Measurements from ENCODE around the gene SMPD4. TPM values are rescaled to one million over a fixed set of nuclear protein-coding genes. Genes with fewer than 3 reads are reported as not detected.
"Not testable (repeated sequence)": the region's sequence is repeated elsewhere in the genome, so short reads cannot be mapped to it uniquely, and the experiment has no call there.

SMPD4 gene
- total and polyA plus RNA-seq, 2 donors = 14.0 to 42.6 TPM

- not testable (repeated sequence) for H3K27ac ChIP-seq (ENCODE audit: low read depth in 1 of 2, low read length in 1 of 2); H3K9me3 ChIP-seq (ENCODE audit: control insufficient read depth in 2 of 2, insufficient read depth in 1 of 2, low read length in 1 of 2); H3K27me3 ChIP-seq (ENCODE audit: control insufficient read depth in 2 of 2, insufficient read depth in 1 of 2, low read length in 1 of 2); H3K4me1 ChIP-seq (ENCODE audit: control insufficient read depth in 2 of 2, insufficient read depth in 2 of 2, low read length in 2 of 2); DNase-seq (ENCODE audit: low read depth in 6 of 9, low spot score in 9 of 9); H3K36me3 ChIP-seq (ENCODE audit: control insufficient read depth in 2 of 2, insufficient read depth in 2 of 2, low read length in 1 of 2); H3K4me3 ChIP-seq (ENCODE audit: low read length in 2 of 2)
- 78% methylated on average over 1 of the region's 1 CpG for WGBS
Measured at GRCh38 chr2:130220505-130220904, 39.1 kb upstream of the SMPD4 start.

DNA sequence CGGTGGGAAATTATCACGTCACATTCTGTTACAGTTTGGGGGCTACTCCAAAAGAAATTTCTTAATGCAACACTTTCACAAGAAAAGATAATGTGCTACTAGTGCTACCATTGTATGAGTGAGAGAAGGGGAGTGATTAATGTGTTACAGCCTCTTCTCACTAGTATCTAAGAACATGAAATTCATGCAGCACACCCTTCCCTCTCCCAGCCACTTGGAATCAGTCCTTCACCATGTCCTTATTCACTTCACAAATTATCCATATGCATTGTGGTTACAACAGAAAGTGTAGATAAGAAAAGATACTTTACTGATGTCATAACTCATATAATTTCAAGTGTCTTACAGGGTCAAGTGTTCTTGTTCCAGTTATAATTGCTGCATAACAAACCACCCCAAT lies 37.7 kb upstream of the SMPD4 start:
- not testable (repeated sequence) for H3K27ac ChIP-seq (ENCODE audit: low read depth in 1 of 2, low read length in 1 of 2); DNase-seq (ENCODE audit: low read depth in 6 of 9, low spot score in 9 of 9); H3K4me3 ChIP-seq (ENCODE audit: low read length in 2 of 2); H3K36me3 ChIP-seq (ENCODE audit: control insufficient read depth in 2 of 2, insufficient read depth in 2 of 2, low read length in 1 of 2); H3K27me3 ChIP-seq (ENCODE audit: control insufficient read depth in 2 of 2, insufficient read depth in 1 of 2, low read length in 1 of 2); H3K9me3 ChIP-seq (ENCODE audit: control insufficient read depth in 2 of 2, insufficient read depth in 1 of 2, low read length in 1 of 2); H3K4me1 ChIP-seq (ENCODE audit: control insufficient read depth in 2 of 2, insufficient read depth in 2 of 2, low read length in 2 of 2)
- 98% methylated on average over 2 of the region's 2 CpGs for WGBS

- H3K36me3 ChIP-seq (ENCODE audit: control insufficient read depth in 2 of 2, insufficient read depth in 2 of 2, low read length in 1 of 2); H3K4me1 ChIP-seq (ENCODE audit: control insufficient read depth in 2 of 2, insufficient read depth in 2 of 2, low read length in 2 of 2); H3K27ac ChIP-seq (ENCODE audit: low read depth in 1 of 2, low read length in 1 of 2); H3K27me3 ChIP-seq (ENCODE audit: control insufficient read depth in 2 of 2, insufficient read depth in 1 of 2, low read length in 1 of 2); H3K4me3 ChIP-seq (ENCODE audit: low read length in 2 of 2); H3K9me3 ChIP-seq (ENCODE audit: control insufficient read depth in 2 of 2, insufficient read depth in 1 of 2, low read length in 1 of 2); DNase-seq (ENCODE audit: low read depth in 6 of 9, low spot score in 9 of 9): not testable (repeated sequence)
- 91% methylated on average over 13 of the region's 13 CpGs for WGBS
Measured at GRCh38 chr2:130207051-130207450, 25.6 kb upstream of the SMPD4 start.

GRCh38 chr2:130203150-130203549 lies 21.7 kb upstream of the SMPD4 start:
- not testable (repeated sequence) for H3K9me3 ChIP-seq (ENCODE audit: control insufficient read depth in 2 of 2, insufficient read depth in 1 of 2, low read length in 1 of 2); H3K4me3 ChIP-seq (ENCODE audit: low read length in 2 of 2); H3K27ac ChIP-seq (ENCODE audit: low read depth in 1 of 2, low read length in 1 of 2); H3K27me3 ChIP-seq (ENCODE audit: control insufficient read depth in 2 of 2, insufficient read depth in 1 of 2, low read length in 1 of 2); H3K36me3 ChIP-seq (ENCODE audit: control insufficient read depth in 2 of 2, insufficient read depth in 2 of 2, low read length in 1 of 2); DNase-seq (ENCODE audit: low read depth in 6 of 9, low spot score in 9 of 9); H3K4me1 ChIP-seq (ENCODE audit: control insufficient read depth in 2 of 2, insufficient read depth in 2 of 2, low read length in 2 of 2)
- WGBS = 87% methylated on average over 3 of the region's 3 CpGs

GRCh38 chr2:130202518-130202917 lies 21.1 kb upstream of the SMPD4 start:
- H3K36me3 ChIP-seq (ENCODE audit: control insufficient read depth in 2 of 2, insufficient read depth in 2 of 2, low read length in 1 of 2); H3K27me3 ChIP-seq (ENCODE audit: control insufficient read depth in 2 of 2, insufficient read depth in 1 of 2, low read length in 1 of 2); H3K27ac ChIP-seq (ENCODE audit: low read depth in 1 of 2, low read length in 1 of 2); H3K4me3 ChIP-seq (ENCODE audit: low read length in 2 of 2); H3K4me1 ChIP-seq (ENCODE audit: control insufficient read depth in 2 of 2, insufficient read depth in 2 of 2, low read length in 2 of 2); DNase-seq (ENCODE audit: low read depth in 6 of 9, low spot score in 9 of 9); H3K9me3 ChIP-seq (ENCODE audit: control insufficient read depth in 2 of 2, insufficient read depth in 1 of 2, low read length in 1 of 2): not testable (repeated sequence)
- 79% methylated on average over 6 of the region's 7 CpGs for WGBS

DNA sequence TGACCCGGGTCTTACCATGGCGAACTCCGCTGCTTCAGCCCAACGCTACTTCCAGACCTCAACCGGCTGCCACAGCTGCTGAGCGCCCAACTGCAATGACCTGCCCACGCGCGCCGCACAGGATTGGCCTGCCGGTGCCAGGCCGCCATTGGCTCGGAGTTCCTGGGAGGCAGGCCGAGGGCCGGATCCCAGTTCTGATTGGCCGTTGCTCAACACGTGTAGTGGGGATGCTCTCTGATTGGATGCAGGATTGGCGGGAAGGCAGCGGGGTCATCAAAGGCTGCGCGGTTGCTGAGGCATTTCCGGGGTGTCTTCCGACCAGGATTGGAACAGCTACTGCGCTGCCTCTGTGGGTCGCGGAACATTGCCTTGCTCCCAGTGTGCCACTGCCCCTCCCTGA lies 16.9 kb upstream of the SMPD4 start, which contains the start of gene TUBA3E:
TUBA3E (minus strand) TSS at position 97 of the 400 bp plus-strand sequence; CDS start at position 18, 79 bp downstream.
- H3K27me3 ChIP-seq (ENCODE audit: control insufficient read depth in 2 of 2, insufficient read depth in 1 of 2, low read length in 1 of 2) = peaks cover 0 to 3% of the 10 kb centered on the region in 2 donors
- DNase-seq (ENCODE audit: low read depth in 6 of 9, low spot score in 9 of 9) = no peak
- H3K9me3 ChIP-seq (ENCODE audit: control insufficient read depth in 2 of 2, insufficient read depth in 1 of 2, low read length in 1 of 2) = no peaks in the 10 kb centered on the region
- H3K4me3 ChIP-seq (ENCODE audit: low read length in 2 of 2) = no peak within 1 kb of the TSS
- H3K4me1 ChIP-seq (ENCODE audit: control insufficient read depth in 2 of 2, insufficient read depth in 2 of 2, low read length in 2 of 2) = no peaks in the 10 kb centered on the region
- 97% methylated on average over 26 of the region's 26 CpGs for WGBS
- H3K27ac ChIP-seq (ENCODE audit: low read depth in 1 of 2, low read length in 1 of 2) = no peak within 1 kb of the TSS
- no peaks in the 10 kb centered on the region for H3K36me3 ChIP-seq (ENCODE audit: control insufficient read depth in 2 of 2, insufficient read depth in 2 of 2, low read length in 1 of 2)

DNA sequence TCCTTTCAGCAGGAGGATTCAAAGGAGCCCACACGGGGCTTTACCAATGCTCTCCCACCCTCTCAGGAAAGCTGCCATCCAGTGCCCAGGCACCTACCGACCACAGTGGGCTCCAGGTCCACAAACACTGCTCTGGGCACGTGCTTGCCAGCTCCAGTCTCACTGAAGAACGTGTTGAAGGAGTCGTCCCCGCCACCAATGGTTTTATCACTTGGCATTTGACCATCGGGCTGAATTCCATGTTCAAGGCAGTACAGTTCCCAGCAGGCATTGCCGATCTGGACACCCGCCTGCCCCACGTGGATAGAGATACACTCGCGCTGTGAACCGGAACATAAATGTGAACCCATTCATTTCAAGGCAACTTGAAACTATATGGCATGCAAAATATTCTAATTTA lies 14.7 kb upstream of the SMPD4 start:
- not testable (repeated sequence) for H3K27ac ChIP-seq (ENCODE audit: low read depth in 1 of 2, low read length in 1 of 2); H3K4me3 ChIP-seq (ENCODE audit: low read length in 2 of 2); H3K4me1 ChIP-seq (ENCODE audit: control insufficient read depth in 2 of 2, insufficient read depth in 2 of 2, low read length in 2 of 2); H3K9me3 ChIP-seq (ENCODE audit: control insufficient read depth in 2 of 2, insufficient read depth in 1 of 2, low read length in 1 of 2); DNase-seq (ENCODE audit: low read depth in 6 of 9, low spot score in 9 of 9); H3K36me3 ChIP-seq (ENCODE audit: control insufficient read depth in 2 of 2, insufficient read depth in 2 of 2, low read length in 1 of 2); H3K27me3 ChIP-seq (ENCODE audit: control insufficient read depth in 2 of 2, insufficient read depth in 1 of 2, low read length in 1 of 2)
- WGBS = 90% methylated on average over 11 of the region's 13 CpGs

DNA sequence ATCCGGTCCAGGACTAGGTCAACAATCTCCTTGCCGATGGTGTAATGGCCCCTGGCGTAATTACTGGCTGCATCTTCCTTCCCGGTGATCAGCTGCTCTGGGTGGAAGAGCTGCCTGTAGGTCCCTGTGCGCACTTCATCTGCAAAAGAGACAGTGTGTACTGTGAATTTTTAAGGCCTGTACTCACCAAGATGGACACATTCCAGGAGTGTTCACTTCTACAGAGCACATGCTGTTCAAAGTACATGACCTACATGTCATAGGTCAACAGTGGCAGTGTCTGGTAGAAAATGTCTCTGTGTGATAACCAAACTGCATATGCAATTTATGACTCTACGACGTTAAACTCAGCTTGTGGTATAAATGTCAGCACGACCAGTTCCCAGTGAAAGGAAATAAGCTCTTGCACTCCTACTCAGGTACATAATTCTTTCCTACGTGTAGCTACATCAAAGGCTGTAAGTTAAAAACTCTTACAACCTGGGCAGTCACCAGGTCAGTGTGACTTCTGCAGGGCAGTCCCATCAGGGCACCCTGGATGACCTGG lies 13.8 kb upstream of the SMPD4 start:
- not testable (repeated sequence) for H3K4me3 ChIP-seq (ENCODE audit: low read length in 2 of 2); H3K4me1 ChIP-seq (ENCODE audit: control insufficient read depth in 2 of 2, insufficient read depth in 2 of 2, low read length in 2 of 2); DNase-seq (ENCODE audit: low read depth in 6 of 9, low spot score in 9 of 9); H3K27me3 ChIP-seq (ENCODE audit: control insufficient read depth in 2 of 2, insufficient read depth in 1 of 2, low read length in 1 of 2); H3K36me3 ChIP-seq (ENCODE audit: control insufficient read depth in 2 of 2, insufficient read depth in 2 of 2, low read length in 1 of 2); H3K9me3 ChIP-seq (ENCODE audit: control insufficient read depth in 2 of 2, insufficient read depth in 1 of 2, low read length in 1 of 2); H3K27ac ChIP-seq (ENCODE audit: low read depth in 1 of 2, low read length in 1 of 2)
- WGBS = 92% methylated on average over 9 of the region's 9 CpGs

DNA sequence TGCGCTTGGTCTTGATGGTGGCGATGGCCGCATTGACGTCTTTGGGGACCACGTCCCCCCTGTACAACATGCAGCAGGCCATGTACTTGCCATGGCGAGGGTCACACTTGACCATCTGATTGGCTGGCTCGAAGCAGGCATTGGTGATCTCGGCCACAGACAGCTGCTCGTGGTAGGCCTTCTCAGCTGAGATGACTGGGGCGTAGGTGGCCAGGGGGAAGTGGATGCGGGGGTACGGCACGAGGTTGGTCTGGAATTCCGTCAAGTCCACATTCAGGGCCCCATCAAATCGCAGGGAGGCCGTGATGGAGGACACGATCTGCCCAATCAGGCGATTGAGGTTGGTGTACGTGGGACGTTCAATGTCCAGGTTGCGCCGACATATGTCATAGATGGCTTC lies 12.4 kb upstream of the SMPD4 start:
- not testable (repeated sequence) for H3K4me3 ChIP-seq (ENCODE audit: low read length in 2 of 2); H3K27ac ChIP-seq (ENCODE audit: low read depth in 1 of 2, low read length in 1 of 2); H3K9me3 ChIP-seq (ENCODE audit: control insufficient read depth in 2 of 2, insufficient read depth in 1 of 2, low read length in 1 of 2); DNase-seq (ENCODE audit: low read depth in 6 of 9, low spot score in 9 of 9); H3K27me3 ChIP-seq (ENCODE audit: control insufficient read depth in 2 of 2, insufficient read depth in 1 of 2, low read length in 1 of 2); H3K4me1 ChIP-seq (ENCODE audit: control insufficient read depth in 2 of 2, insufficient read depth in 2 of 2, low read length in 2 of 2)
- H3K36me3 ChIP-seq (ENCODE audit: control insufficient read depth in 2 of 2, insufficient read depth in 2 of 2, low read length in 1 of 2) = peaks cover 4 to 13% of the 10 kb centered on the region in 2 donors
- 89% methylated on average over 22 of the region's 22 CpGs for WGBS

DNA sequence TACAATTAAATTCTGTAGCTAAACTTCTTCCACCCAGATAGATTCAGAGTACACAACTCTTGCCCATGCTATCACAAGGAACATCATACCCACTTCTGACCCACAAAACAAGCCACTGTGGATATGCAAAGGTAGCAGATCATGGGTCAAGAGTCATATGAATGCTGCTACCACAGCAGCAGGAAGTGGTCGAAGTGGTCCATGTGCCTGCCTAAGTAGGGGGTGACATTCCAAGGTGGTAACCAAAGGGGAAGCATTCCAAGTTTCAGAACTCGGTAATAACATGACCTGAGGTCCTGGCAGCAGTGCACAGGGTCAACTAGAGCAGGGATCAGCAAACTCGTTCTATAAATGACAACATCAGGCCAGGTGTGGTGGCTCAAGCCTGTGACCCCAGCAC lies 11.0 kb upstream of the SMPD4 start:
- not testable (repeated sequence) for DNase-seq (ENCODE audit: low read depth in 6 of 9, low spot score in 9 of 9); H3K4me1 ChIP-seq (ENCODE audit: control insufficient read depth in 2 of 2, insufficient read depth in 2 of 2, low read length in 2 of 2)
- 92% methylated on average over 3 of the region's 3 CpGs for WGBS

More for the DNA sequence above, 11.0 kb upstream of the SMPD4 start:
- not testable (repeated sequence) for H3K27me3 ChIP-seq (ENCODE audit: control insufficient read depth in 2 of 2, insufficient read depth in 1 of 2, low read length in 1 of 2); H3K4me3 ChIP-seq (ENCODE audit: low read length in 2 of 2); H3K27ac ChIP-seq (ENCODE audit: low read depth in 1 of 2, low read length in 1 of 2); H3K9me3 ChIP-seq (ENCODE audit: control insufficient read depth in 2 of 2, insufficient read depth in 1 of 2, low read length in 1 of 2)
- peaks cover 4 to 16% of the 10 kb centered on the region in 2 donors for H3K36me3 ChIP-seq (ENCODE audit: control insufficient read depth in 2 of 2, insufficient read depth in 2 of 2, low read length in 1 of 2)

Measured in thymus (tissue), 11 donors.